Stomach smooth muscle (tissue), 2 donors: ENCODE data around the gene CAMK2D.

Source experiments
- H3K27ac ChIP-seq: one replicate; pipeline ENCODE4 v1.7.0; 2013; ENCODE audit warnings: mild to moderate bottlenecking, low read length, inconsistent platforms
- H3K27me3 ChIP-seq, 2 donors: one replicate each; pipeline ENCODE4 v1.7.0; 2013; ENCODE audit warnings: low read length in 2 of 2; ENCODE audit not compliant: insufficient read depth in 2 of 2, control insufficient read depth in 1 of 2
- H3K36me3 ChIP-seq, 2 donors: one replicate each; pipeline ENCODE4 v1.7.0; 2013; ENCODE audit warnings: low read length in 2 of 2; ENCODE audit not compliant: control insufficient read depth in 2 of 2, insufficient read depth in 2 of 2
- H3K4me1 ChIP-seq: one replicate; pipeline ENCODE4 v1.7.0; 2013; ENCODE audit warnings: low read length; ENCODE audit not compliant: control insufficient read depth, insufficient read depth
- H3K4me3 ChIP-seq, 2 donors: one replicate each; pipeline ENCODE4 v1.7.0; 2013; ENCODE audit warnings: low read length in 2 of 2
- H3K9ac ChIP-seq, 2 donors: one replicate each; pipeline ENCODE4 v1.7.0; 2013; ENCODE audit warnings: low read length in 2 of 2, mild to moderate bottlenecking in 1 of 2
- H3K9me3 ChIP-seq, 2 donors: one replicate each; pipeline ENCODE4 v1.7.0; 2013; ENCODE audit warnings: low read length in 2 of 2; ENCODE audit not compliant: control insufficient read depth in 2 of 2
- donor health status: healthy.
- donor health status: Pancreatic carcinoma.

The CAMK2D gene

DNA sequence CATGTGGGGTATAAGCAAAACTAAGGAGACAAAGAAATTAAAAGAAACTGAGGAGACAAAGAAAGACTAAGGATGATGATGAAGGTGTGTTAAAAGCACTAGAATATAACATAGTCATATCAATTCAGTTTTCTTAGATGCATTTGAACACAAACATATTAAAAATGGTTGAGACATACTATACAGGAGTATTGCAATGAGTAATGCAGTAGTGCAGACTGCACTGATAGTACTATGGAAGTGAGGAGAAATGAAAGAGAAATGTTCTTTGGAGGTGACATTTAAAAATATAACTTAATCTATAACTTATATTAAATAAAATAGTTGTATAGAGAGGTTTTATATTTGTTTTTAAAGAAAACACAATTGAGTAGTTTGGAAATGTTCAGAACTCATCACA lies 279.2 kb downstream of the CAMK2D start:
- H3K27ac ChIP-seq, result no peak overlapping the region
- H3K9ac ChIP-seq, result no peak overlapping the region
- H3K36me3 ChIP-seq, result no peaks in the 10 kb centered on the region
- no peaks in the 10 kb centered on the region for H3K27me3 ChIP-seq
- H3K4me3 ChIP-seq, result no peak overlapping the region
- no peaks in the 10 kb centered on the region for H3K4me1 ChIP-seq
- H3K9me3 ChIP-seq, result no peaks in the 10 kb centered on the region

DNA sequence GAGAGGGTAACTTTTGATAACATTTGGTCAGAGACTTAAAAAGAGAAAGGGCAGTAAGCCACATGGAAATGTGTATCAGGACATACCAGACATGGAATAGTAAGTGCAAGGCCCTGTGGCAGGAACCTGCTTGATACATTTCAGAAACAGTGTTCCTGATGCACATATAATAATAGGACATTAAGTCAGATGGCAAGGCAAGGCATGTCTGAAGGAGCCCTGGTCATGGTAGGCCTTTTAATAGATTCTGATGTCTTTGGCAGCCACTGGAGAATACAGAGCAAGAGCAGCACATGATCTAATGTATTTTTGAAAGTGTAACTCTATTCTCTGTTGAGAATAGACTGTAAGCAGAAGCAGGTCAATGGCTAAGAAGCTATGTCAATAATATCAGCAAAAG lies 279.7 kb downstream of the CAMK2D start:
- H3K4me3 ChIP-seq, result no peak overlapping the region
- H3K27ac ChIP-seq, result no peak overlapping the region
- no peak overlapping the region for H3K9ac ChIP-seq
- H3K36me3 ChIP-seq, result no peaks in the 10 kb centered on the region
- H3K9me3 ChIP-seq, result peaks cover 1 to 3% of the 10 kb centered on the region in 2 donors
- no peaks in the 10 kb centered on the region for H3K4me1 ChIP-seq
- H3K27me3 ChIP-seq, result no peaks in the 10 kb centered on the region

DNA sequence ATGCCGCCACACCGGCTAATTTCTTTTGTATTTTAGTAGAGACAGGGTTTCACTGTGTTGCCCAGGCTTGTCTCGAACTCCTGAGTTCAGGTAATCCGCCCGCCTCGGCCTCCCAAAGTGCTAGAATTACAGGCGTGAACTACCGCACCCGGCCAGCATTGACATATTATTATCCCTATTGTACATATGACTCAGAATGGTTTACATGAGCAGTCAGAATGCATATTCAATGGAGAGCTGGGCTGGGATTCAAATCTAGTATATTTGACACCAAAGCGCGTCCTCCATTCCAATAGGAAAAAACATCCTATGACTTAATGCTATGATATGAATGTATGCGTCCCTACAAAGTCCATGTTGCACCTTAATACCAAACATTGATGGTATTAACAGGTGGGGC lies 281.4 kb downstream of the CAMK2D start:
- no peaks in the 10 kb centered on the region for H3K36me3 ChIP-seq
- H3K27me3 ChIP-seq, result no peaks in the 10 kb centered on the region
- H3K9me3 ChIP-seq, result peaks cover 4 to 5% of the 10 kb centered on the region in 2 donors
- H3K4me3 ChIP-seq, result no peak overlapping the region
- no peak overlapping the region for H3K9ac ChIP-seq
- no peak overlapping the region for H3K27ac ChIP-seq
- H3K4me1 ChIP-seq, result no peaks in the 10 kb centered on the region

DNA sequence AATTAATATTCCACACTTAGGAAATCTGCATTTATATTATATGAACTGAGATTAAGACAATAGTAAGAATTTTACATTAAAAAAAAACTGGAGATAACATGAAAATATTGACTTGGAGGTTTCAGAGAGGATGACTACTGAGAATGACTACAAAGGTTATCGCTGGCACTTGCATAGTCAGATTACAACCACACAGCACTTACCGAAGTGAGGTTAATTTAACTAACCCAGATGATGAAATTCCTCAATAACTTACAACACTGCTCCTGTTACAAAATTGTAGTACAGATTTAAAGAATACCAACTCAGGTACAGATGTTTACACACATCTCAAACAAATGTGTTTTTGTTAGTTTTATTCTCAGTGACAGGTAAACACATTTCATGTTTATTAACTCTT lies 283.5 kb downstream of the CAMK2D start:
- Histone ChIP-seq H3K27ac (no peak overlapping the region), H3K9me3 (peaks cover 4 to 5% of the 10 kb centered on the region in 2 donors), H3K27me3 (no peaks in the 10 kb centered on the region), H3K4me1 (no peaks in the 10 kb centered on the region), H3K36me3 (no peaks in the 10 kb centered on the region), H3K4me3 (no peak overlapping the region), H3K9ac (no peak overlapping the region)

DNA sequence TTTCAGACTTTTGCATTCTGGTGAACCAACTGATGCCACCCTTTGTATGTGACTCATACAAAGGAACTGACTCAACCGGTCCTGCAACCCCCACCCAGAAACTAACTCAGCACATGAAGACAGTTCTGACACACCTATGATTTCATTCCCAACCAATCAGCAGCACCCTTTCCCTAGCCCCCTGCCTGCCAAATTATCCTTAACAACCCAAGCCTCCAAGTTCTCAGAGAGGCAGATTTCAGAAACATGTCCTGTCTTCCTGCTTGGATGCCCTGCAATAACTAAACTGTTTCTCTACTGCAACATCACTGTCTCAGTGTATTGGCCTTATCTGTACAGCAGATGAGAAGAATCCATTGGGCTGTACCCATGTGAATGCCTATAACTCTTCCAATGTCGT lies 284.7 kb downstream of the CAMK2D start:
- no peaks in the 10 kb centered on the region for H3K36me3 ChIP-seq
- no peak overlapping the region for H3K4me3 ChIP-seq
- H3K4me1 ChIP-seq, result no peaks in the 10 kb centered on the region
- no peaks in the 10 kb centered on the region for H3K27me3 ChIP-seq
- H3K9me3 ChIP-seq, result peaks cover 4 to 5% of the 10 kb centered on the region in 2 donors
- H3K27ac ChIP-seq, result no peak overlapping the region
- no peak overlapping the region for H3K9ac ChIP-seq

DNA sequence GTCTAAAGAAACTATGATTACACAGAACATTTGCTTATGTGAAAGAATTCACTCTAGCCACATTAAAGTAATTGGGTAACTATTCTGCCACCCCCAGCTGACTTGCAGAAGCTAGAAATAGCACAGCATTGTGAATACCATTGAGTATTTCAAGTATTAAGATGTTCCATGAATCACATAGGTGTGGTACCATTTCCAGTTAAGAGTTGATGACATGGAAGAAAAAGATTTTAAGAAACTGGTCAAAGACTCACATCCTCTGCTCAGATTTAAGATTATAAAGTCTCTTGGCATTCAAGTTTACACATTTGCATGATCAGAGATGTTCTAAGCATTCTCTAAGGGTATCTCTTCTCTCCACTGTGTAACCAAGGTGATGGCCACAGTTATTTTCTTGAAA lies 287.5 kb downstream of the CAMK2D start:
- no peak overlapping the region for H3K27ac ChIP-seq

DNA sequence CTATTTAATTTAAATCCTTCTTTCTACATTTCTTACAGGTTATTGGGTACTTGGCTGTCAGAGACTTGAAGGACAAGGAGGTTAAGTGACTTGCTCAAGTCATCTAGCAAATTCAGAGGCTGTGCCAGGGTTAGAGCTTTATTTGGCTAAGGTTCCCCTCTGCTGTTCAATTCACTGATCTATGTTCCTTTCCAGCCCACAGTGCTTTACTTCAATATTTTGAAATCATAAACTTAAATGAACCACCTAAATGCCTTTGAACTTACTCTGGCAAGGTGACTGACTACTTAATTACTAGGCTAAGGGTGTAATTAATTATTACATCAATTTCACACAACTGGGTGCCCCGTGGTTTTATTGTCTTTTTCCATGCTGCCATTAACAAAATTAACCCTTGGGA lies 288.7 kb downstream of the CAMK2D start:
- no peaks in the 10 kb centered on the region for H3K36me3 ChIP-seq
- no peaks in the 10 kb centered on the region for H3K4me1 ChIP-seq
- H3K9ac ChIP-seq, result no peak overlapping the region
- H3K9me3 ChIP-seq, result peaks cover 4 to 5% of the 10 kb centered on the region in 2 donors
- no peak overlapping the region for H3K27ac ChIP-seq
- H3K27me3 ChIP-seq, result no peaks in the 10 kb centered on the region
- H3K4me3 ChIP-seq, result no peak overlapping the region

More for the DNA sequence above, 287.5 kb downstream of the CAMK2D start:
- Histone ChIP-seq H3K27me3 (no peaks in the 10 kb centered on the region), H3K9me3 (peaks cover 4 to 5% of the 10 kb centered on the region in 2 donors), H3K4me1 (no peaks in the 10 kb centered on the region), H3K9ac (no peak overlapping the region), H3K4me3 (no peak overlapping the region), H3K36me3 (no peaks in the 10 kb centered on the region)

DNA sequence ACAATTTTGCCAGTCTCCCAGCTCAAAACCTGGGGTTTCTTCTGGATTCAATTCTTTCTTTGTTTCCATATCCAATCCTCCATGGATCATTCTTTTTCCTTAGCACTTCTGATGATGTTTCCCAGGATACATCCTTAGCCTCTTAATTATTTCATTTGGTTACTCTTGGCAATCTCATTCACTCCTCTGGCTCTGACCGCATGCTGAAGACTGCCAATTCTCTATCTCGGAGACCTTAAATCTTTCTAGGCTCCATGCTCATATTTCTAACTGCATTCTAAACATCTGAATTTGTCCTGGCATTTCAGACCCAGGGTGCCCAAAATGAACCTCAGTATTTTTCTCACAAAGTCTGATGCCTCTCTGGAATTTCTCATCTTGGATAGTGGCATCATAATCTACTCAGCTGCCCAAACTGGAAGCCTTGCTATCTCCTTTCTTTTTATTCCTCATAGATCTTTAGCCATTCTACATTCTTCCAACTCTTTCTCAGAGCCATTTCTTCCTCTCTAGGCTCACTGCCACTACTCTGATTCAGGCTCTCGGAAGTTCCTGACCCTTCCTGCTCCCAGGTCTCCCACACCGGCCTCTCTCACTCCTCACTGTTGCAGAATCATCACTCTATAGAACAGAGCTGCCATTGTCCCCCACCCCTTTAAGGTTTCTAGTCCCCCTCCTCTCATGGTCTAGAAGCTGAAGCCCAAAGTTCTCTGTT lies 290.2 kb downstream of the CAMK2D start:
- Histone ChIP-seq H3K27me3 (no peaks in the 10 kb centered on the region), H3K27ac (peak overlapping the region; percentile 50), H3K36me3 (no peaks in the 10 kb centered on the region), H3K4me3 (no peak overlapping the region), H3K4me1 (peaks cover 4% of the 10 kb centered on the region), H3K9ac (no peak overlapping the region), H3K9me3 (no peaks in the 10 kb centered on the region)

DNA sequence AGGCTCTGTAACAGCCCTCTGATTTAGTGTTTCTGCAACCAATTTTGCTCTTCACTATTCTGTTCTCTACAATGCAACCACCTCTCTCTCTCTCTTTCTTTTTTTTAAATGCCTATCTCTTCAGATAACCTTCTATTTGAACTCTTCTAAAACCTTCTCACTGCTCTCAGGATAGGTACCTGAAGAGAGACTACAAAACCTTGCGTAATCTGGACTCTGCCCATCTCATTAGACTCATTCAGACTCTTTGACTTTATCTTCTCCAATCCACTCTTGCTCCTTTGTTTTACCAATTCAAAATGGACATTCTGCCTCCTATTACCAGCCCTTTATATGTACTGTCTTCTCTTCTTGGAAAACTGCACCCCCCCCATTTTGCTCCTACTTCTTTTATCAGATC lies 291.6 kb downstream of the CAMK2D start:
- H3K36me3 ChIP-seq, result peaks cover 0 to 2% of the 10 kb centered on the region in 2 donors
- no peaks in the 10 kb centered on the region for H3K27me3 ChIP-seq
- peak overlapping the region; percentile 88 for H3K27ac ChIP-seq
- H3K9me3 ChIP-seq, result no peaks in the 10 kb centered on the region
- no peak overlapping the region for H3K9ac ChIP-seq
- H3K4me3 ChIP-seq, result no peak overlapping the region
- peaks cover 4% of the 10 kb centered on the region for H3K4me1 ChIP-seq

DNA sequence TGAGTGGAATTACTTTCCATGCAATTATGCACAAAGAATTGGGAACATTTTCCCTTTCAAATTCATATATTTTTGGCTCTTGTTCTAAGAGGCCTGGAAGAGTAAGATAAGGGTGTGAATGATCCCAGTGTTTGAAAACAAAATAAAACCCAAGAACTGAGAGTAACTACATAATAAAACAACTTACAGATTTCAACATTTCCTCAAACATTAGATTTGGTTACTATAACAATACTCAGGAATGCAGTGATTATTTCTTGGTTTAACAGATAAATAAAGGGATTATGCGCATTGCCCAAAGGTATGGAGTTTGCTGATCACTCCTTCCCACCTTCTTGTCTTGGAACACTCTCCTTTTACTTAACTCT lies 292.5 kb downstream of the CAMK2D start:
- H3K36me3 ChIP-seq, result peaks cover 0 to 6% of the 10 kb centered on the region in 2 donors
- no peaks in the 10 kb centered on the region for H3K9me3 ChIP-seq
- H3K9ac ChIP-seq, result peak overlapping the region in 1 of 2 donors; percentile 41
- H3K27me3 ChIP-seq, result no peaks in the 10 kb centered on the region
- peak overlapping the region; percentile 88 for H3K27ac ChIP-seq
- H3K4me3 ChIP-seq, result no peak overlapping the region
- H3K4me1 ChIP-seq, result peaks cover 4% of the 10 kb centered on the region

DNA sequence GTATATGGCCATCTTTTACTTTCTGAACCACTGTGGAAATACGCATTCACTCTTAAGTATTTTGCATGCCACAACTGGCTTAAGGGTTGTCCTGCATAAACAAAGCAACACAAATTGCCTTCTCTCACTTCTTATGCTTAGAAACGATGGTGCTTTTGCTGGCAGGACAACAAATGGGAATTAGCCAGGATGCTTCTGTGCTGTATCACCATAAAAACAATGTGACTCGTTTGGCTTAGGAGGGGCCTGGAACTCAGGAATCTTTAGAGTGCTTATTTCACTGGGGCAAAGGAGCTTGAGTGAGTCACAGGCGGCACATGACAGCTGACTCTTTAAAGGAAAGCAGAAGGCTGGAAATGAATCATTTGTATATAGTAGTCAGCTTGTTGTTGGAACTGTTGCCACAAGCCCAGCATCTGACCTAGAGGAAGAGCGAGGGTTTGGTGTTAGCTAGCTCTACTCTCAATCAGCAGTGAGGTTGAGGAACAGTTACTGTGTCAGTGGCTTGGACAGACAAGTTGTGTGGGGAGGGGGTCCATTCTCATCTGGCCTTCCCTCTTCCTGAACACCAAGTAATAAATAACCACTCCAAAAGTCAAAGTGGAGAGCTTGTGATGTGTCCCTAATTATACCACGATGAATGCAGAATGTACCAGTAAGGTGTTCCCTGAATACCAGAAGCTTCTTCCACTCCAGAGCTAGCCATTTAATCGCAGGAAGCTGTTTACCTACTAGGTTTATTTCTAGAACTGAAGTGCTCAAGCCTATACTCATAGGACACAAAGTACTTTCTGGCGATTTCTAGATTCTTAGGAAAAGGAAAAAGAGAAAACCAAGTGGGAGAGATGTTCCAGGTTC lies 293.1 kb downstream of the CAMK2D start:
- H3K9ac ChIP-seq, result peak overlapping the region in 1 of 2 donors; percentile 41
- peaks cover 4% of the 10 kb centered on the region for H3K4me1 ChIP-seq
- peak overlapping the region; percentile 1 to 9 for H3K4me3 ChIP-seq

More for the DNA sequence above, 293.1 kb downstream of the CAMK2D start:
- no peaks in the 10 kb centered on the region for H3K9me3 ChIP-seq
- H3K27me3 ChIP-seq, result no peaks in the 10 kb centered on the region
- peak overlapping the region; percentile 88 for H3K27ac ChIP-seq
- H3K36me3 ChIP-seq, result peaks cover 0 to 6% of the 10 kb centered on the region in 2 donors
